Measurements from ENCODE around the gene RXRB. TPM values are rescaled to one million over a fixed set of nuclear protein-coding genes. Genes with fewer than 3 reads are reported as not detected.

Gene RXRB
- total RNA-seq, 4 donors from 2014 or later = 13.9 to 26.7 (median 16.7) TPM

- TF ChIP-seq POLR2A (IDR thresholded peaks at IDR 0.05) (no peak), CTCF (IDR thresholded peaks at IDR 0.05) (no peak)
- H3K36me3 ChIP-seq = peaks cover 17 to 43% (median 28%) of the 10 kb centered on the region in 3 donors
- intact Hi-C loops (cut with DNase I) = no loop called here
- H3K9me3 ChIP-seq = no peaks in the 10 kb centered on the region
- WGBS, 2 donors = 0 to 2% methylated on average over 4 to 10 of the region's 14 CpGs
- peak overlapping the region; percentile 76 to 88 (median 82) for H3K4me3 ChIP-seq
- no peaks in the 10 kb centered on the region for H3K27me3 ChIP-seq
- peaks cover 43 to 82% (median 47%) of the 10 kb centered on the region in 3 donors for H3K4me1 ChIP-seq
- no peak for DNase-seq
- H3K27ac ChIP-seq = peak overlapping the region; percentile 95 to 97 (median 96)
Observed at GRCh38 chr6:33201147-33201545, 681 bp upstream of the RXRB start.

GRCh38 chr6:33199687-33200218 lies 712 bp downstream of the RXRB start:
- Histone ChIP-seq H3K9me3 (no peaks in the 10 kb centered on the region), H3K4me1 (peaks cover 38 to 68% (median 39%) of the 10 kb centered on the region in 3 donors), H3K27me3 (no peaks in the 10 kb centered on the region), H3K36me3 (peaks cover 23 to 57% (median 41%) of the 10 kb centered on the region in 3 donors), H3K4me3 (peak overlapping the region; percentile 76 to 88 (median 82)), H3K27ac (peak overlapping the region; percentile 95 to 97 (median 96))
- intact Hi-C loops (cut with DNase I) = no loop called here
- TF ChIP-seq POLR2A (IDR thresholded peaks at IDR 0.05) = no peak
- TF ChIP-seq CTCF (IDR thresholded peaks at IDR 0.05) = peak in 1 of 6 experiments; percentile 5
- DNase-seq = no peak
- 1 to 7% methylated on average over 5 to 10 of the region's 26 CpGs for WGBS, 2 donors

- Histone ChIP-seq H3K27ac (peak overlapping the region; percentile 95 to 97 (median 96)), H3K27me3 (no peaks in the 10 kb centered on the region), H3K4me3 (peak overlapping the region; percentile 76 to 88 (median 82)), H3K9me3 (no peaks in the 10 kb centered on the region), H3K4me1 (peaks cover 32 to 62% (median 35%) of the 10 kb centered on the region in 3 donors), H3K36me3 (peaks cover 23 to 65% (median 47%) of the 10 kb centered on the region in 3 donors)
- 25 to 32% methylated on average over 2 to 3 of the region's 3 CpGs for WGBS, 2 donors
- intact Hi-C loops (cut with DNase I) = no loop called here
- DNase-seq = no peak
- TF ChIP-seq POLR2A (IDR thresholded peaks at IDR 0.05) (no peak), CTCF (IDR thresholded peaks at IDR 0.05) (no peak)
Observed at GRCh38 chr6:33198853-33199436, 1.5 kb downstream of the RXRB start.

GRCh38 chr6:33198159-33198852 lies 2.2 kb downstream of the RXRB start:
- no peak for DNase-seq
- TF ChIP-seq POLR2A (IDR thresholded peaks at IDR 0.05) (no peak), CTCF (IDR thresholded peaks at IDR 0.05) (no peak)
- Histone ChIP-seq H3K36me3 (peaks cover 17 to 62% (median 43%) of the 10 kb centered on the region in 3 donors), H3K27me3 (no peaks in the 10 kb centered on the region), H3K27ac (peak overlapping the region in 1 of 4 donors; percentile 17), H3K4me3 (no peak overlapping the region), H3K9me3 (no peaks in the 10 kb centered on the region), H3K4me1 (peaks cover 28 to 59% (median 33%) of the 10 kb centered on the region in 3 donors)
- 63 to 73% methylated on average over 4 to 6 of the region's 6 CpGs for WGBS, 2 donors
- intact Hi-C loops (cut with DNase I) = no loop called here
